Neural cell (in vitro differentiated cells): Measurements from ENCODE around the gene GALNT2.

Experiments
- CTCF ChIP-seq: fragments of 450-650 bp; IDR thresholded peaks from 2 replicates; pipeline ENCODE4 v1.5.1; 2014; ENCODE audit warnings: antibody characterized with exemption, mild to moderate bottlenecking, moderate library complexity; ENCODE audit not compliant: poor library complexity, severe bottlenecking
- EZH2 ChIP-seq: fragments of 200-600, 300-800 bp; shearing (Covaris generic), sonication (generic); IDR thresholded peaks from 2 replicates; pipeline ENCODE4 v1.6.1; 2014; ENCODE audit warnings: antibody characterized with exemption, low read length, borderline replicate concordance, mild to moderate bottlenecking; ENCODE audit not compliant: insufficient read depth, poor library complexity, severe bottlenecking
- POLR2AphosphoS5 ChIP-seq: IDR thresholded peaks from 2 replicates; pipeline ENCODE4 v1.6.1; 2012
- REST ChIP-seq: IDR thresholded peaks from 2 replicates; pipeline ENCODE4 v1.6.1; 2012; ENCODE audit warnings: borderline replicate concordance
- SMC3 ChIP-seq: fragments of 450-650 bp; conservative IDR thresholded peaks from 2 replicates; pipeline ENCODE4 v1.6.1; 2014; ENCODE audit warnings: antibody characterized with exemption, mild to moderate bottlenecking, moderate library complexity; ENCODE audit not compliant: poor library complexity

GRCh38 chr1:230315099-230315498, 248.1 kb downstream of the GALNT2 start:
- TF ChIP-seq CTCF (no peak), POLR2AphosphoS5 (no peak), REST (no peak), EZH2 (no peak), SMC3 (no peak)
